ENCODE results near the gene CDC73.
"Not testable (repeated sequence)": the region's sequence is repeated elsewhere in the genome, so short reads cannot be mapped to it uniquely, and the experiment has no call there.

Gene CDC73

DNA sequence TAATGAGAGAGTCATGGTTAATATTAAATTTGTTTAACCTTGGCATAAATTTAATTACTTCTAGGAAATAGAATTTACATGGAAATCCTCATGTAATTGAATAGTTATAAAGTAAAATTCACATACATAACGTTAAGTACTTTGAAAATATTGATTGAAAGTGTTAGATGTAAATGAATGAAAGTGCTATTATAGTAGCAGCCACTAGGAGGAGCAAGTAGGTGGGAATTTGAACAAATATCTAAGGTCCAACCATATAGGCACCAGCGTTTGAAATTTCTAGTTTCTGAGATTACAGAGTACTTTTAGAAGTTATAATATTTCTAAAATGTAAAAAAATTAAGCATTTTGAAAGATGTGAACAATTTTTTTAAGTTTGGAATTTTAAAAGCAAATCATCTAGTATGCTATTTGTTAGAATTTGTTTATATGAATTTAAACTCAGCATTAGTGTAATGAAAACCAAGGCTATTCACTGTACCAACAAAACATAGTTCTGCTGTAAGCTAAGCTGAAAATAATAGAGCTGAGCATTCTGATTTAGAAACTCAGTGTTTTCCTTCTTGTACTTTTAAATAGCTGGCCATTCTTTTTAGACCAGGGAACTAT, 61.3 kb downstream of the CDC73 start:
- DNase-seq: peak; percentile 14 to 64

DNA sequence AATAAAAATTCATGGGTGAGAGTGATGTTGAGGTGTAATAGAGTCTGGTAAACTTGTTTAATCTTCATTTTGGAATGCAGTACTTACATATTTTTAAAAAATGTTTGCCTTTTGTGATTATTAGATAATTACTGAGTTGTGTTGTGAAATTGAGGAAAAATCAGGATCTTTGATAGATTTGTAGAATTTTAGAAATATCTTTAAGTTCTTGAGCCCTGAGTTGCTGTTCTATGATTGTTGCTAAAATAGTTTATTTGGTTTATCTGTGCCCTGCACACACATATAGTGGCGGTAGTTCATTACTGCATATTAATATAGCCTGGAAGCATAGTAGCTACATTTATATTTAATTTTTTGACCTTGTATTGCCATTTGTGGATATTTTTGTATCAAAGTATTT, 62.9 kb downstream of the CDC73 start:
- no peak for DNase-seq

DNA sequence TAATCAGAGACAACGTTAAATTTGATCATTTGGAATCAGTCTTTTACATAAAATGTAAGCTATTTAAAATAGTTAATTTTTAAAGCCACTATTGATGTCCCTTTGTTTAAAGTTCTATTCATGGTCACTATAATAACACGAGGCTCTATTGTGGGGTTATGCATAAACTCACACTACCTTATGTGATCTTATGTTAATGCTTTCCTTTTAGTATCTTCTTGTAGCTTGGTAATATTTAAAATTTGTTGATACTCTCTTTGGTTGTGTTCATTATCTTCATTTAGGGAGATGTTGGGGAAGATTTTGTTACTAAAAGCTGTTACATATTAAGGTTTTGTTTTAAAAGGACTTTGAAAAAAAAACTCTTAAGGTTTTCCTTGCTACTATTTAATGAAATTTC, 63.4 kb downstream of the CDC73 start:
- DNase-seq: peak in 1 of 2 experiments; percentile 14

DNA sequence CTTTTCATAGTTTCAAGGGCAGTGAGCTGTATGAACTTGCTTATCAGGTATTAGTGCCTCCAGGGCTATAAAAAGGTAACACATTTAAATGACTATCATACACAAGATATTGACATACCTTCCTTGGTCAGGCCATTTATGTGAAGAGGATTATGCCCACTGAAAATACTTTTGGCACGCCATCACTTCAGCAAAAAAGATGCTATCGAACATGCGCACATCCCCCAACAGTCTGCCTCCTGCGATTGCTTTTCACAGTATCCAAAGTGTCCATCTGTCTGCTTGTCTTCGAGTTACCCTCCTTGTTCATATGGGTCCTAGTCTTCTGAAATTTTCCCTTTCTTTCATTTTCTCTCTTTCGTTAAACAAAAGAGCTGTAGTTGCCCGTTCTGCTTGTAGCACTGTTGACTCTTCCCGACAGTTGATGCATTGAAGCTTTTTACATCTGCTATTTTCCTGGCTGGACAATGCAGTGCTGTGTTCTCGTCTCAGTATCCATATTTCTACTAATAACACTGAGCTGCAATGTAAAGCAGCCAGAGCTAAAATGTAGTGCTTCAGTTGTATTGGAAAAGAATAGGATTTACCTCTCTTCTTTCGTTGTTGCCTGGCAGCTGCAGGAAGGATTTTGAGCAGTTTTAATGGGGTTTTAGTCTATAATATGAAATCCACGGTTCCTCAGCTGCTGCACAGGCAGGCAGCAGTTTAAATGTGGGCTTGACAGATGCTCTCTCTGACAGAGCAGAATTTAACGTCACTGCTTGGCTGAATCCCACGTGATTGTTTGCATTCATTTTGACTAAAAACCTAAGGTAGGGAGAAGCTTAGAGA, 64.3 kb downstream of the CDC73 start, which contains the start of gene B3GALT2:
TSS of gene B3GALT2 (minus strand) at position 713 of the 831 bp plus-strand sequence. CDS start 5,051 bp downstream, outside the sequence.
- DNase-seq: peak; percentile 85 to 90

DNA sequence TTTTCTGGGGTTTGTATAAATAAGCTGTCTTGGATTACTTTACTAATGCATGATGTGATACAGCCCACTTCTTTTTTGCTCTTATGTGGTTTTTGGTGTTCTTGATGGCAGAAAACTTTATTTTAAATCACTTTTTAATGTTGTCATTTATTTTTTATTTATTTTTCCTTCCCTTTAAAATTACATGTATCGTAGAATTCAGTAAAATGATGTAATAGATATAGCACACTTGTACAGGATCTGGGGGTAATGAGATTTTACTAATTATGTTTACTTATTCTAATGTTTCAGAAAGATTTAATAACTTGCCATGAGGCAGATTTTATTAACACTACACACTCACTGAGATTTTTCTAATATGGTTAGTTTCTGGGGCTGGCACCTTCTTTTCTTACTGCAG, 65.3 kb downstream of the CDC73 start:
- peak in 1 of 2 experiments; percentile 27 for DNase-seq

DNA sequence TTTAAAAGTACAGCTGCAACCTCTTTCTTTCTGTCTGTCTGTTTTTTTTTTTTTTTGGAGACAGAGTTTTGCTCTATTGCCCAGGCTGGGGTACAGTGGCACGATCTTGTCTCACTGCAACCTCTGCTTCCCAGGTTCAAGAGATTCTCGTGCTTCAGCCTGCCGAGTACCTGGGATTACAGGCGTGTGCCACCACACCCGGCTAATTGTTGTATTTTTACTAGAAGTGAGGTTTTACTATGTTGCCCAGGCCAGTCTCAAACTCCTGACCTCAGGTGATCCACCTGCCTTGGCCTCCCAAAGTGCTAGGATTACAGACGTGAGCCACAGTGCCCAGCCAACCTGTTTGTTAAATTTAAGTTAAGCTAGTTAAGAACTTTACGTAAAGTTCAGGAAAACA, 67.1 kb downstream of the CDC73 start:
- DNase-seq: not testable (repeated sequence)

DNA sequence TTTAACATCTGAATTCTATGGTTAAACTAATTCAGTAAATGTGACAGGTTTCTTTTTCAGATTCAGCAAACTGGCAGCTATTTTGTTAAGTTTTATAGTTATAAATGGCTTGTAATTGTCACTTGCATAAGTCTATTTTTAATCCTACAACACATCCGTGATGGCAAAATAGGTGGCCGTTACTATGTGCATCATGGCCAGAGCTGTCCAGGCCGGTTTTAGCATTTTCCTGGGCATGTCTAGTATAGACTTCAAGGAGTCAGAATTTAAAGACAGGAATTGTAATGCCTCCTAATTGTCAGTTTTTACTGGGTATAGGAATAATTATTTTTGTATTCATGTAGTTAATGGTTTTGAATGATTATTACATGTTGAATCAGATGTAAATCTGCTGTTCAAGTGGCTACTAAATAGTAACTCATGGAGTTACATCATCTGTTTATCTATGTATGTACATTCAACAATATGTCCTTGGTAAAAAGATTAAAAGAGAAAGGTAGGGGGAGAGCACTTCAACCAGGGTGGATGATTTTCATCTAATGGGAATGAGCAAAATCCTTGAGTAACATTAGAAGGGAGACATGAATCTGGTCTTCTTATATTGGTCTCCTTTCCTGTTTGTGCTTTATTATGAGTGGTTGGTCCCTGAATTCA, 67.7 kb downstream of the CDC73 start:
- DNase-seq: peak in 1 of 2 experiments; percentile 80

DNA sequence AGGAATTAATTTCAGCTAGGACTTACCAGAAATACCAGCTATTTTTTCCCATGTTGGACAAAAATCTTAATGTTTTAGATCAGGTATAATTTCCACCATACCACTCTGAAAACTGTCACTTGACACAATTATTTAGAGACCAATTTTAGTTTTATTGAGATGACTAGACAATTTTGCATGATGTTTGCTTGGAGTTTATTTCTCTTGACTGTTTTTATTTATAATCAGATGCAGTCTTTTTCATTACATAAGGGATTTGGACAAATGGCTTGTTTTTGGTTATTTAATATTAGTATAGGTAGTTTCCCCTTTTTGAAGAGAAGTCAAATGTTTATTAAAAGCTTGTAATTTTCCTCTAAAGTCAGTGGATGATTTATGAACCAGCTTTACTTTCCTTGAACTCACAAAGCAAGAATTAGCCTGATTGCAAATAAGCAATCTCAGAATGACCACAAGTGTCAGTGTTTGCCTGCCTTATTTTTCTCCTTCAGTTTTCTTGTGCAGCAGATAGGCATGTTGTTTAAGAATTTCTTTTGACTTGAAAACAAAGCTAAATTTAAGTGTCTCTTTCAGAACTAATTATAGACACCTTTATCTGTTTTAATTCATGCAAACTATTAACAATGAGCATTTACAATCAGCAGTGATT, 68.4 kb downstream of the CDC73 start:
- DNase-seq: peak in 1 of 2 experiments; percentile 31

DNA sequence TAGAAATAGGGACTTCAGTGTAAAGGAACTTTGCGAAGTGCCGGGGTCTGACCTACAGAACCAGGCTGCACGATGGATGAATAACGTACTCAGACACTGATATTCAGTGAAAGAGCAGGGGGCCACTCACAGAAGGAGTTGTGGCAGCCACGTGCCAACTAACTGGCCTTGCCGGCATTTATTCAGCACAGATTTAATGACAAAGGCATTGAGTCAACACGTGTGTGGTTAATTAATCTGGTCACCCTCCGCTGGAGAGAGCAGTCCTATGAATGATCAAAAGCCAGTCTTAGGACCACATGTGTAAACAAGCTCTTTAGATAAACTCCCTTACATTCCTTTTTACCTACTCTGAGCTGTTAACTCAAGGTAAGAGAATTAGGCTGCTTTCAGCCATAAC, 70.8 kb downstream of the CDC73 start:
- DNase-seq: no peak

DNA sequence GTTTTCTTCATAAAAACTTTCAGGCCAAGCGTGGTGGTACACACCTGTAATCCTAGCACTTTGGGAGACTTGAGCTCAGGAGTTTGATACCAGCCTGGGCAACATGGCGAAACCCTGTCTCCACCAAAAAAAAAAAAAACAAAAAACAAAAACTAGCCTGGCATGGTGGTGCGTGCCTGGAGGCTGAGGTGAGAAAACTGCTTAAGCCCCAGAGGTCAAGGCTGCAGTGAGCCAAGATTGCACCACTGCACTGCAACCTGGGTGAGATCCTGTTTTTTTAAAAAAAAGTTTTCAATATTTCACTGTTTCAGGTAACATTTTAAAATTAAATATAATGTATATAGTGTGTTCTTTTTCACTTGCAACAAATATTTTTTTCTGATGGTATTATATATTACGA, 78.1 kb downstream of the CDC73 start:
- no peak for DNase-seq

DNA sequence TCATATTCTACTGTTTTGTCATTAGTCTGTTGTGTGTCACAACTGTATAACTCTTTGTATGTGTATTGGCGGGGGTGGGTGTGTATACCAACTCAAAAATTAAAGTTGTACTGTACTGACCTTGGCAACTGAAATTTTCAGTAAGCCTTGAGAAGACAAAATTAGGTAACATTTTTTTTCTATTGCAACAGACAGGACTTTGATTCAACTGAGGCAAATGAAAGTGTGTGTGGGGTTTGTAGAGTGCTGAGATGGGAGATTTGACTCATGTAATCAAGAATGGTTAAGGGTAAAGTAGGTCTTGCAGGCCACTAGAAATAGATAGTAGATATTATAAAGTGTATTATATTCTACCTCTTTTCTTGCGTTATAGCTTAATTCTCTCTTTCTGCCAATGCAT, 79.2 kb downstream of the CDC73 start:
- DNase-seq: no peak

DNA sequence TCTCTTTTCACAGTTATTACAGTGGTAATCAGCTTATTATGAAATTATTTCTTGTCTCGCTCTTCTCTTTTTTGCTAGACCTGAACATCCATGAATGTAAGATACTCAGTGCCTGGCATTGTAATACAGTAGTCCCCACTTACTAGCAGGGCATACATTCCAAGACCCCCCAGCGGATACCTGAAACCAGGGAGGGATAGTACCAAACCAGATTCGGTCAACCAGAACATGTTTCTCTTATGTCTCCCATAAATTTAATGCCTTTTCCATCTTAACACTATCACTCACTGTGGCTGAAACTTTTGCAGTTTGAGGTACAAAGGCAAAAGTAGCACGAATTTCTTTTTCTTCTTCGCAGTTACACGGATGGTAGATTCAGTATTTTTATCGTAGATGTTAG, 89.2 kb downstream of the CDC73 start:
- no peak for DNase-seq

DNA sequence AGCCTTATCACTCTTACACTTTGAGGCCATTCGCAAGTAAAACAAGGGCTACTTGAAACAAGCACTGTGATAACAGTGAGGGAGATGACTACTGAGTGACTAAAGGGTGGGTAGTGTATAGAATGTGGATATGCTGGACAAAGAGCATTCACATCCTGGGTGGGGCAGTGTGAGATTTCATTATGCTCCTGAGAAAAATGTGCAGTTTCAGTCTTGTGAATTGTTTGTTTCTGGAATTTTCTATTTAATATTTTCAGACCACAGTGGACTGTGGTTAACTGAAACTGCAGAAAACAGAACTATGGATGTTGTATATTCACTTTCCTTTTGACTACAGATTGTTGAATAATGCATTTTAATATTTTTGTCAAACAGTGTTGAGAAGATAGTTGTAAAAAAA, 89.7 kb downstream of the CDC73 start:
- DNase-seq: no peak

DNA sequence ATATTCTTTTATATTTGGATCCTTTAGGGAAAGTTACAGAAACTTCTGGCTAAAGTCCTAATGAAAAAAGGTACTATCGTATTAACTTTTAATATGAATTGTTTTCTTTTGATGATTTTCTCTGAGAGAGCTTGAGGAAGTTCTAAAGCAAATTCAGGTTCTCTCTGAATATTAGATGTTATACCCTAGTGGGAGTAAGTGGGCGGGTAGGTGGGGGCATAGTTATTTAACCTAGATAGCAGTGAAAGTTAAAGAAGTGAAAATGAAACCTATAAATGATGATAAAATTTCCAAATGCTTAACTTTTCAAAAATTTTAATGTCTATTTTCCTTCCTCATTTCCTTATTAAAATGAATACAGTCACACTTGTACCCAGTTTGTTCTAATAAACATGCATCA, 90.8 kb downstream of the CDC73 start:
- no peak for DNase-seq

DNA sequence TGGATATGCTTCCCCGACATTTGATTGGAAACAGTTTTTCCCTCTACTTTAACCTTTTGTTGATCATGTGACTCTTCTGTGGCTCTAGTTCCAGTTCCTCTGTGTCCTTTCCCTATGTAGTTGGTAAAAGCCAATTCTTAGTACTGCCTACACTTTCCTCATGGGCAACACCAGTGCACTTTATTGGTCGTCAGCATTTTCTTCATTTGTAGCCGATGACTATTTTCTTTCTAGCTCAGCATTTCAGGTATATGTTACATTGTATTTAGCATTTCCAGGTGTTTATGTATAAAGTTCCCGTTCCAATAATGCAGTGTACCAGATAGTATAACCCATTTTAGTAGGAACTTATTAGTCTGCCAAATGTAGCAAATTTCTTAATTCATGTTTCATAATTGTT, 92.2 kb downstream of the CDC73 start:
- no peak for DNase-seq

DNA sequence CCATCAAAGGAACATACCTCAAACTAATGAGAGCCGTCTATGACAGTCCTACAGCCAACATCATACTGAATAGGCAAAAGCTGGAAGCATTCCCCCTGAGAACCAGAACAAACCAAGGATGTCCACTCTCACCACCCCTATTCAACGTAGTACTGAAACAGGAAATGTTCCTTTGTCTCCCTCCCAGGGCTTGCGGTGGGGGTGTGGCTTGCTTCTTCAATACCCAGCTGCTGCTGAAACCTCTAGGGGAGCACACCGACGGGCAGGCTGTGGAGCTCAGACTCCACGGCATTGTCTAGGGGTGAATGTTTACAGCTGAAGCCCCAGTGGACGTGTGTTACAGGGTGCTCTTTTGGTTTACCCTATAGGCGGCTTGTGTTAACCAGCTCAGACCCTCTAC, 95.1 kb downstream of the CDC73 start:
- no peak for DNase-seq

DNA sequence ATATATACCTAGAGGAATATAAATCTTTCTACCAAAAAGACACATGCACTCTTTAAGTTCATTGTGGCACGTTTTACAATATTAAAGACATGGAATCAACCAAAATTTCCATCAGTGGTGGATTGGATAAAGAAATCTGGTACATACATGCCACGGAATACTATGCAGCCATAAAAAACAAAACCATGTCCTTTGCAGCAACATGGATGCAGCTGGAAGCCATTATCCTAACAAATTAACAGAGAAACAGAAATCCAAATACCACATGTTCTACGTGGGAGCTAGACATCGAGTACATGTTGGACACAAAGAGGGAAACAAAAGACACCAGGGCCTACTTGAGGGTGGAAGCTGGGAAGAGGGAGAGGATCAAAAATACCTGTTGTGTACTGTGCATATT, 97.6 kb downstream of the CDC73 start:
- DNase-seq: no peak

DNA sequence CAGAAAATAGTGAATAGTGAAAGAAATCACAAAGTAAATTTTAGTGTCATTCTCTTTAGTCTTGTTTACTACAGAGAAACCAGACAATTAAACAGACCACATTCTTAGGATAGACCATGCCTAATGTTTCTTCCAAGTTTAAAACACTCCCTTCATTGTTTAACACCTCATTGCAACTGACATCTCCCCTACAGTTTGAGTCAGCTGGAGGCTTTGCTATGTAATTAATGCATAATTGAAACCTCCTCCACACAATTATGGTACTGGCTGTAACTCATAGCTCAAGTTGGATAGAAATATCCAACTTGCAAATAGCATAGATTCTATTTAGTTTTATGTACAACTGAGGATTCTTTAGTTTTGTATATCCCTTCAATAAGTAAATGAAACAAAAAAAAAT, 99.8 kb downstream of the CDC73 start:
- DNase-seq: no peak

DNA sequence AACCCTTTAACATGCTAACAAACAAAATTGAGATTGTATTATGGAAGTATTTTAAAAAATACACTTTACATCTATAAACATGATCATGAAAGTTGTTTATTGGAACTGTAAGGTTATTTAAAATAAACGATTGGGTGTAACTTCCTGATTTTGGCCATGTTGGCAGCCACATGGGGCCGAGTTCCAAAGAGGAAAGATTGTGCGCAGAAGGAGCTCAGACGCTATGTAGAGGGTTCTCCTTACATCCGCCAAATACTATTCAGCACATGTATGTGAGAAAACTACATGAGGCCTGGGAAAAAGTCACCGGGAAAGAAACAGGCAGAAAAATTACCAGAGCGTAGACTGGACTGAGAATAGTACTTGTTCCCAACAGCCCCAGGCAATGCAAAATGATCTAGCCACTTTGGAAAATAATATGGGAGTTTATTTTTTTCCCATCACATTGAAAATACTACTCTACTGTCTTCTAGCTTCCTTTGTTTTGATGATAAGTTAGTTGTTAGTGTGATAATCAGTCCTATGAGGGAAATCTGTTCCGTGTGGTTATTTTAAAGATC, 100.3 kb downstream of the CDC73 start:
- no peak for DNase-seq

DNA sequence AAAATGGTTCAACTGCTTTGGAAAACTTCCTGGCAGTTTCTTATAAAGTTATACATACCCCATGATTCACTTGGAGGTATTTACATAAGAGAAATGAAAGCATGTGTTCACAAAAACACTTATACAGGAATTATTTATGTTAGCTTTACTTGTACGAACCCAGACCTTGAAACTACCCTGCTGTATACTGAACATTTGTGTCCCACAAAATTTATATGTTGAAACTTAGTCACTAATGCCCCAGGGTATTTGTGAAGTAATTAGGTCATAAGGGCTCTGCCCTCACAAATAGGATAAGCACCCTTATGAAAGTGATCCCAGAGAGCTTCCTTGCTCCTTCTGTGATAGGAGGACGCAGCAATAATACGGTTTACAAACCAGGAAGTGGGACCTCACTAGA, 107.3 kb downstream of the CDC73 start:
- no peak for DNase-seq

DNA sequence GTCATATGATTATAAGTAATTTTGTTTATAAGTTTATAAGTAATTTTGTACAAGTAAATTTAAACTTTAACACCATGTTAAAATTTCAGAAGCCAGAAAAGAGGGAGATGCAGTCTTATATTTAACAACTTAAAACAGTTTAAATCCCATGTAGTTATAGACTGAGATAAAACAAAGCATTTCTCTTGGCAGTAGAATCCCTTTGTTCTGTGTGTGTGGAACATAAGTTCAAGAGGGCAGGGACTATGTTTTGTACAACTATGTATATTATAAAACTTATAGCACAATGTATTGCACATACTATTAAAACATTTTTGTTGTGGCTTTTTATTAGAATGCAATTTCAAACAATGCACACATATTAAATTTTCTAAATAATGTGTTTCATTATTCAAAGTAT, 109.3 kb downstream of the CDC73 start:
- not testable (repeated sequence) for DNase-seq

DNA sequence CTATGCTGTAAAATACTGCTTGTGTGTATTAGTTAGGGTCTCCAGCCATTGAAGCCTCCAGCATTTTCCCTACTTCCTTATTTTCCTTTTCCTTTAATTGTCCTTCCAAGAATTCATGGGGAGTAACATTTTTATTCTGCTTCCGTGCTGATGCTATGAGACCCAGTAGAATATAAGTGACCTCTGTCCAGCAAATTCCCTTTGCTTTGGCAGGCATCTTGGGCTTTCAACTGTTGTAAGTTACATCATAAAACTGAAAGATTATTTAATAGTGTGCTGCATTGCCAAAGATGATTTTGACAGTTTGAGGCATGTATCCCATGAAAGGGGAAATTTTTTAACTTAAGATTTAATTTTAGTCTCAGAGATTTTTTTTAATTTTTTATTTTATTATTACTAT, 112.7 kb downstream of the CDC73 start:
- no peak for DNase-seq

DNA sequence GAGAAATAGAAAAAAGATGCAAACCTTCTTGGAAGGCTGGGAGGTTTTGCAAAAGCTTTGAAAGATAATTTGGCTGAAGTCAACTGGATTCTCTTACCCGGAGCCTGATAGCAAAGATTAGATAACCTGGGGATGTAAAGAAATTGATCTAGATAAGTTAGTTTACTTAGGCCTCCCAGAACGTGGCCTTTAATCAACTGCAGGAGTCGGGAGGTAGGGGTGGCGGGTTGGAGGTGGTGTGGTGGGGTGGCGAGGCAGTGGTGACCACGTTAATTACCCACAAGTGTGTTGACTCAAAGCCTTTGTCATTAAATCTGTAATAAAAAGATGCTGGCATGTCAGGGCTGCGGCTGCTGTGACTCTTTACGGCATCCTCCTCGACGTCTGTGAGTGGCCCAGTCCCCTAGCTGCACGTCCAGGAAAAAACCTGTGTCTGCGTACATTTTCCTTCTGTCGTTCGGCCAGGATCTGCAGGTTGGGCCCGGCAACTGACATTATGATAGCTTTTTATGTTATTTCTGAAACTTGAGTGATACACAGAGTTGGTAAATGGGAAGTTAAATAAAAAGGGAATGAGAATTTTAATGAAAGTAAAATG, 115.6 kb downstream of the CDC73 start:
- no peak for DNase-seq
